HepG2 (cell line): ENCODE results near the gene ZIK1. TPM values are rescaled to one million over a fixed set of nuclear protein-coding genes. Genes with fewer than 3 reads are reported as not detected.

Experiments used
- ATAC-seq: fragments of 200-7000 bp; cut with Tn5 transposase; 3 replicates; pipeline ENCODE4 v1.9.1; 2020; ENCODE audit warnings: mild to moderate bottlenecking, moderate library complexity
- BruUV-seq: library from RNA; stranded (reverse); fragments of 400-500 nt; replicated peaks from 2 replicates; lab custom pipeline; 2021; lab: Mats Ljungman, UMichigan
- CTCF ChIA-PET: fragments of 300-600 bp; formaldehyde crosslinking; extraction: SDS; loops from one replicate; lab custom pipeline; 2021; ENCODE audit warnings: low total read pairs, inconsistent platforms, low intra/inter-chr PET ratio; lab: Yijun Ruan, JAX
- POLR2A ChIA-PET: fragments of 350-600 bp; sonication (Branson Sonifier 250); formaldehyde crosslinking; loops from one replicate; lab custom pipeline; 2020; ENCODE audit warnings: antibody characterized with exemption, inconsistent platforms; lab: Yijun Ruan, JAX
- DNase-seq: peaks from one replicate; pipeline ENCODE4 v3.0.0-alpha.2; 2015; ENCODE audit warnings: low spot score
- FAIRE-seq: peaks from 3 replicates; lab custom pipeline; 2011; peaks lifted over from hg19 to GRCh38; lab: Jason Lieb, UNC
- H2AFZ ChIP-seq: one replicate; pipeline ENCODE4 v1.6.1; 2011; ENCODE audit warnings: low read length, inconsistent platforms
- H3K27ac ChIP-seq: fragments of 300-600 bp; 3 replicates; pipeline ENCODE4 v1.8.0; 2011; ENCODE audit warnings: mixed run types, mild to moderate bottlenecking, mixed read lengths, low read length, inconsistent platforms; ENCODE audit not compliant: insufficient read depth; ENCODE audit errors: extremely low read length
- H3K27me3 ChIP-seq, 2 experiments: fragments of 200-600 bp in 1 of 2; 2 replicates in 1 of 2; 3 replicates in 1 of 2; pipeline versions ENCODE4 v1.6.0 to v1.8.0; 2011; ENCODE audit warnings: low read length in 2 of 2, mild to moderate bottlenecking in 2 of 2, moderate library complexity in 2 of 2, inconsistent platforms in 1 of 2; ENCODE audit not compliant: insufficient read depth in 2 of 2, control insufficient read depth in 1 of 2
- H3K36me3 ChIP-seq, 2 experiments: fragments of 200-600 bp in 1 of 2; replicated peaks in 1 of 2; 2 replicates in 1 of 2; 3 replicates in 1 of 2; pipeline versions ENCODE4 v1.5.1 to v1.8.0; 2011; ENCODE audit warnings: low read length in 2 of 2, inconsistent platforms in 1 of 2; ENCODE audit not compliant: insufficient read depth in 2 of 2, control insufficient read depth in 1 of 2
- H3K4me1 ChIP-seq: 2 replicates; pipeline ENCODE4 v1.5.1; 2012; ENCODE audit warnings: low read length, inconsistent platforms; ENCODE audit not compliant: insufficient read depth
- H3K4me2 ChIP-seq: 2 replicates; pipeline ENCODE4 v1.6.0; 2011; ENCODE audit warnings: low read depth, low read length, inconsistent platforms
- H3K4me3 ChIP-seq, 3 experiments: fragments of 200-600 bp in 1 of 3; sonication (generic), shearing (Covaris generic) in 1 of 3; replicated peaks in 1 of 3; 2 replicates each; pipeline ENCODE4 v1.5.1; 2011 to 2016; ENCODE audit warnings: low read length in 3 of 3, inconsistent platforms in 2 of 3, low read depth in 2 of 3, mild to moderate bottlenecking in 2 of 3, control low read depth in 1 of 3, mixed read lengths in 1 of 3; ENCODE audit not compliant: insufficient read depth in 1 of 3
- H3K79me2 ChIP-seq: one replicate; pipeline ENCODE4 v1.6.1; 2011; ENCODE audit warnings: low read length, inconsistent platforms; ENCODE audit not compliant: insufficient read depth
- H3K9ac ChIP-seq: 2 replicates; pipeline ENCODE4 v1.6.0; 2011; ENCODE audit warnings: mild to moderate bottlenecking, low read depth, low read length, inconsistent platforms; ENCODE audit not compliant: insufficient read depth
- H3K9me3 ChIP-seq: 2 replicates; pipeline ENCODE4 v1.5.1; 2012; ENCODE audit warnings: mild to moderate bottlenecking, low read length
- H4K20me1 ChIP-seq: 2 replicates; pipeline ENCODE4 v1.6.0; 2011; ENCODE audit warnings: inconsistent platforms, mild to moderate bottlenecking, low read length, moderate library complexity; ENCODE audit not compliant: insufficient read depth
- CBX5 ChIP-seq: sonication (generic); formaldehyde crosslinking; IDR thresholded peaks from 2 replicates; pipeline ENCODE4 v1.4.0; 2020; ENCODE audit warnings: missing genetic modification reagents, borderline replicate concordance
- ELF4 ChIP-seq: sonication (generic); formaldehyde crosslinking; IDR thresholded peaks from 2 replicates; pipeline ENCODE4 v1.5.0; 2020; ENCODE audit warnings: missing genetic modification reagents, mild to moderate bottlenecking, moderate library complexity, borderline replicate concordance
- HMG20A ChIP-seq: IDR thresholded peaks from 2 replicates; pipeline ENCODE4 v1.6.1; 2016; ENCODE audit warnings: borderline replicate concordance
- HOXA7 ChIP-seq: sonication (generic); formaldehyde crosslinking; IDR thresholded peaks from 2 replicates; pipeline ENCODE4 v1.8.1; 2022; ENCODE audit warnings: mild to moderate bottlenecking, missing genetic modification reagents, moderate library complexity
- MBNL3 ChIP-seq: fragments of 250-450 bp; sonication (Bioruptor Pico); conservative IDR thresholded peaks from 2 replicates; pipeline ENCODE4 v1.8.0; 2022; ENCODE audit warnings: mild to moderate bottlenecking, inconsistent platforms
- NBN ChIP-seq: fragments of 450-650 bp; conservative IDR thresholded peaks from 2 replicates; pipeline ENCODE4 v1.6.1; 2017
- NFYC ChIP-seq: IDR thresholded peaks from 2 replicates; pipeline ENCODE4 v1.6.1; 2016; ENCODE audit warnings: missing genetic modification reagents, missing compliant biosample characterization
- PATZ1 ChIP-seq: sonication (generic); formaldehyde crosslinking; IDR thresholded peaks from 2 replicates; pipeline ENCODE4 v1.4.0; 2020; ENCODE audit warnings: missing genetic modification reagents
- THYN1 ChIP-seq: sonication (generic); formaldehyde crosslinking; IDR thresholded peaks from 2 replicates; pipeline ENCODE4 v1.8.1; 2023; ENCODE audit warnings: low read depth, mild to moderate bottlenecking, moderate library complexity, missing genetic modification reagents, borderline replicate concordance
- ZMYM2 ChIP-seq: sonication (generic); formaldehyde crosslinking; IDR thresholded peaks from 2 replicates; pipeline ENCODE4 v1.8.0; 2022; ENCODE audit warnings: mild to moderate bottlenecking, missing genetic modification reagents
- ZNF280B ChIP-seq: sonication (generic); formaldehyde crosslinking; IDR thresholded peaks from 2 replicates; pipeline ENCODE4 v1.5.0; 2020; ENCODE audit warnings: missing genetic modification reagents, mild to moderate bottlenecking, borderline replicate concordance
- ZNF280D ChIP-seq: sonication (generic); formaldehyde crosslinking; IDR thresholded peaks from 2 replicates; pipeline ENCODE4 v1.5.1; 2020; ENCODE audit warnings: mild to moderate bottlenecking, missing genetic modification reagents
- ZNF326 ChIP-seq: sonication (generic); formaldehyde crosslinking; IDR thresholded peaks from 2 replicates; pipeline ENCODE4 v1.4.0; 2020; ENCODE audit warnings: missing genetic modification reagents, borderline replicate concordance
- WGBS: methylation state at CpG from one replicate; pipeline ENCODE4 v1.1.6; 2017; ENCODE audit warnings: low lambda C conversion rate; 5-methylcytosine and 5-hydroxymethylcytosine counted together
- in situ Hi-C: cut with HindIII; loops from 2 replicates; pipeline ENCODE4 v1.10.0; 2017; ENCODE audit warnings: low pct_unique_long_range_greater_than_20kb; ENCODE audit not compliant: extremely low pct_ligation_motif_present
- intact Hi-C: fragments of 100-400 bp; cut with micrococcal nuclease; formaldehyde crosslinking; loops from one replicate; pipeline ENCODE4 v1.10.0; 2022; ENCODE audit not compliant: unreplicated experiment
- polyA plus RNA-seq, 8 experiments: library from polyadenylated mRNA; depleted of rRNA in 3 of 8; stranded (reverse) in 7 of 8; unstranded in 1 of 8; fragments of >200 nt; fragmentation: Illumina TruSeq in 4 of 8; extraction: Trizol in 4 of 8; gene quantifications; 2 replicates each; pipeline versions ENCODE4 v1.2.1 to v1.2.3, GENCODE V29; 2011 to 2016; ENCODE audit warnings: low read depth in 4 of 8, missing spikeins in 1 of 8, mixed read lengths in 1 of 8; ENCODE audit not compliant: insufficient read depth in 1 of 8
- total RNA-seq, 5 experiments: library from RNA; depleted of rRNA; stranded (reverse); fragments of >200 nt; fragmentation: Illumina TruSeq; extraction: Trizol; gene quantifications; 2 replicates each; pipeline ENCODE4 v1.2.3, GENCODE V29; 2016; ENCODE audit warnings: low read depth in 1 of 5
- TF ChIP-seq, protein P1 (sequence below): sonication (generic); formaldehyde crosslinking; IDR thresholded peaks from 2 replicates; pipeline ENCODE4 v1.8.0; 2022; ENCODE audit warnings: missing genetic modification reagents, mild to moderate bottlenecking, inconsistent platforms, borderline replicate concordance

ZIK1 gene
- total and polyA plus RNA-seq, 2 of the 13 experiments (the other 11 are each of a cell fraction or from before 2014, with no cell fraction given), result 2.1 to 7.2 TPM

- ChIA-PET POLR2A (no interaction called here), CTCF (no interaction called here)
- H3K9me3 ChIP-seq, result peaks cover 99% of the 10 kb centered on the region
- no peaks in the 10 kb centered on the region for H3K79me2 ChIP-seq
- H3K27me3 ChIP-seq, result no peaks in the 10 kb centered on the region
- H3K4me3 ChIP-seq, result no peak overlapping the region
- in situ Hi-C loops (no loop called here), intact Hi-C loops (no loop called here)
- ATAC-seq (no peak), DNase-seq (no peak), FAIRE-seq (no peak)
- H3K36me3 ChIP-seq, result no peaks in the 10 kb centered on the region
- no peaks in the 10 kb centered on the region for H4K20me1 ChIP-seq
- H3K4me1 ChIP-seq, result no peaks in the 10 kb centered on the region
- no peak overlapping the region for H2AFZ ChIP-seq
- WGBS, result 10% methylated on average over 7 of the region's 7 CpGs
- no peak overlapping the region for H3K27ac ChIP-seq
- BruUV-seq, result no TSS peak
- no peak overlapping the region for H3K4me2 ChIP-seq
- H3K9ac ChIP-seq, result no peak overlapping the region
- TF ChIP-seq MBNL3 (no peak), HMG20A (CRISPR knock-in tag) (no peak), ELF4 (no peak), ZNF326 (CRISPR knock-in tag) (no peak), ZMYM2 (CRISPR knock-in tag) (0 out of 2 replicates have a peak, but pooled peaks have one; percentile 26), THYN1 (CRISPR knock-in tag) (no peak), PATZ1 (CRISPR knock-in tag) (no peak), ZNF280D (CRISPR knock-in tag) (peak; percentile 99), CBX5 (CRISPR knock-in tag) (peak; percentile 95), NBN (no peak), ZNF280B (CRISPR knock-in tag) (0 out of 2 replicates have a peak, but pooled peaks have one; percentile 27), HOXA7 (CRISPR knock-in tag) (no peak), NFYC (CRISPR knock-in tag) (no peak)
- TF ChIP-seq, protein P1, sequence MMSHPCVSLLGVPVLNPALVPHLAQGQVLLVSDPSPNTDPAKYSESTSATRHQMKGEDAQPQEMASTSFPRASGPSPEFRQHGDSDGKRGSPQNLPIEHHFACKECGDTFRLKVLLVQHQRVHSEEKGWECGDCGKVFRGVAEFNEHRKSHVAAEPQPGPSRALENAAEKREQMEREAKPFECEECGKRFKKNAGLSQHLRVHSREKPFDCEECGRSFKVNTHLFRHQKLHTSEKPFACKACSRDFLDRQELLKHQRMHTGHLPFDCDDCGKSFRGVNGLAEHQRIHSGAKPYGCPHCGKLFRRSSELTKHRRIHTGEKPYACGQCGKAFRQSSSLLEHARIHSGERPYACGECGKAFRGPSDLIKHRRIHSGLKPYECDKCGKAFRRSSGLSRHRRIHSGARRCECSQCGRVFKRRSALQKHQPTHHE (CRISPR knock-in tag), result no peak
These were observed 17.3 kb upstream of the ZIK1 start for GRCh38 chr19:57566396-57567265.
